Daoy (cell line): ENCODE measurements around the gene TIAM2. TPM values are rescaled to one million over a fixed set of nuclear protein-coding genes. Genes with fewer than 3 reads are reported as not detected.

Source experiments
- DNase-seq: peaks from one replicate; pipeline ENCODE4 v3.0.0-alpha.2; 2015; ENCODE audit warnings: low read depth
- total RNA-seq: library from RNA; depleted of rRNA; stranded (reverse); fragments of >200 nt; shearing (Covaris generic); gene quantifications from 2 replicates; pipeline ENCODE4 v1.2.3, GENCODE V29; 2014

Gene TIAM2
- total RNA-seq, 1 experiment from 2014 or later = 16.9 TPM

DNA sequence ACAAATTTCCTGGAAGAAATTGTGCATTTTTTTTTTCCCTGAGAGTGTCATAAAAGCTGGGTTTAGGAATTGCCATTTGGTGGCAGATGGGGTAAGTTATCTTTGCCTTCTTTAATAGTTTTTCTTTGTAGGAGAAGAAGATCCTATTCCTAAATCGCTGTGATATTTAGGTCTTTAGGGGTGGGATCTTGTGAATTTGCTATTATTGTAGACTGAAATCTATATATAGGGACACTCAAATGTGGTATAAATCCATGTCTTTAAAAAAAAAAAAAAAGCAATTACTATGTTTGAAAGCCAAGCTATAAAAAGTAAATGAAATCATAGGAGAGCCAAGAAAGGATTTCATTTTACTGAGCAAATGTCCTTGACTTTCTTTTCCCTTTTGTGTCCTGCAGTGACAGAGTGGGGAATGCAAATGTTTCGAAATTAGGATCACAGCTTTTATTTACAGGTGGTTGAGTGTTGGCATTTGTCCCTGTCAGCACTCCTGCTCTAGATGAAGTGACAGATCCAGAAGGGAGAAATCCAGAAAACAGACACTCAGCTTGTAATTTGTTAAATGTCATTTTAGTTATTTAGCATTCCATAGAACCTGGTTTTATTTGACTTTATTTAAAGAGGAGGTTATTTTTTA is 29.4 kb downstream of the TIAM2 start:
- no peak for DNase-seq

DNA sequence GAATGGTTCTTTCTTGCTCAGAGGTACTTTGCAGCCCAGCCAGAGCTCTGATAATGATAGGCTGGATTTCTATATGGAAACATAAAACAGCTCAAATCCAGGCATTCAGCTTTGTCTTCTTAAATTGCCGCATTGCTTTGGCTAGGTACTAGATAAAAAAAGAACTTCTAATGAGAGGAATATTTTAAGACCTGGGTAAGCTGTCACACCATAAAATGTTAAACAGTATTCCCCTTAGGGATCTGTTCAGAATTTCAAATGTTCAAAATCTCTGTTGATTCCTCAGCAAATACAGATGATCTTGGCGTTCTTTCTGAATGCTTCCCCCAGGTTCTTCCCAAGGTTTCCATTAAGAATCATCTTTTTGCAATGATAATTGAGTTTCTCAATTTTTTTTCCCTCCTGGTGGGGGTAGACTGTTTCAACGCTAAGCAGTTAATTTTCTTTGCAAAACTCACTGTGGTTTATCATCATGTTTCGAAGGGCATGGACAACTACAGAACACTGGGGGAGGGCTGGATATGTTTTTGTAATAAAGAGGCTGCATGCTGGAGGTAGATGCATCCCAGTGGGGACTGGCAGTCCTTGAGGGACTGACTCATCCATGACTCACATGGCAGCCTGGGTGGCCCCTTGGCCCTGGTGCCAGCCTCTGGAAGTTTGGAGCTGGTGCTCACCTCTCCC is 31.0 kb downstream of the TIAM2 start:
- peak; percentile 99 for DNase-seq

DNA sequence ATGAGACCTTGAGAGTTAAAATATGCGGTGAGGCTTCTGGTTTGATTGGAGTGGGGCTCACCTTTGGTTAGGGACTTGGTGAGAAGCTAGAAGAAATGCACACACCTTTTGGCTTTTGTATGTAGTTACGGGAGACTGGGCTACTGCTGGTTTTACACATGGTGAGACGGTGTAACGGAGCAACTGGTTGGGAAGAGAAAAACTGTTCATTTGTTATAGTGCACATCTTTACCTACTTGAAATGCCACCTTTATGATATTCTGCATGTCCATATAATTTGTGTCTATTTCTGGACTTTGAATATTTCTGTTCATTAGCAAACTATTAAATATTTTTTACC is 31.6 kb downstream of the TIAM2 start:
- DNase-seq = no peak

DNA sequence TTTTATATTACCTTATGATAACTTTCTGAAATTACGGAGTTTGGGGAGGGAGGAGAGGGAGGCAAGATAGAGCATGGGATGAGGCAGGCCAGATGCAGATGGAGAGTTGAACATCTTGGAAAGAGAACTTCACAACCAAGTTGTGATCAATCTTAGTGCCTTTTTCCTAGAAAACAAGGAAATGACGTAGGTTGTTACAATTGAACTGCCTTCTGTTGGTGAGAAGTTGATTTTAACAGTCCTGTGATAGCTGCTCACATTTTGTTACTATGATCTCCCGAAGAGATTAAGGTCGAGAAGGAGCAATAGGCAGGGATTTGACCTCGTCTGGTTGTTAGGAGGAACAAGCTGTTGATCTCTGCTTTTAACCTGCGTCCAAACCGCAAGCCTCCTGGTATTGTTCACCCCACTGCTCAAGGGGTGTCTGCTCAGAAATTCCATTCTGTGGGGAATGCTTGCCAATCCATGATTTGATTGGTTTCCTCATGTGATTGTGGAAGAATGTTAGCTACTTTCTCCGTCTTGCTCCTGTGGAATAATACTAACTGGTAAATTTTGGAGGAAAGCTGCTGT is 35.1 kb downstream of the TIAM2 start:
- DNase-seq = no peak

DNA sequence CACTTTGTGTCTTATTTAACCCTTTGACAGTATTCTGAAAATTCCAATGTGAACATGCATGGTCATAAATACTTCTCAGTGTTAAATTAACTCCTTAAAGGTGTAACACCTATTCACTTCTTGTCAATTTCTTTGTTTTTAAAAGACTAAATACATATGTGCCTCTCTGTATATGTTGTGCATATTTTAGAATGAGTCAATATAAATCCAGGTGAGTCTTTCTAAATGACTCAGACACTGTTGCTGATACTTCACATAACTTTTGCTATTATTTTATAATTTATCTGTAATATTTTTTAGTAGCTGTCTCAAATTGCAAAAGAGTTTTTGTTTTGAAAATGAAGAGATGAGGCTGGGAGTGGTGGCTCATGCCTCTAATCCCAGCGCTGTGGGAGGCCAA is 36.0 kb downstream of the TIAM2 start:
- DNase-seq = no peak

DNA sequence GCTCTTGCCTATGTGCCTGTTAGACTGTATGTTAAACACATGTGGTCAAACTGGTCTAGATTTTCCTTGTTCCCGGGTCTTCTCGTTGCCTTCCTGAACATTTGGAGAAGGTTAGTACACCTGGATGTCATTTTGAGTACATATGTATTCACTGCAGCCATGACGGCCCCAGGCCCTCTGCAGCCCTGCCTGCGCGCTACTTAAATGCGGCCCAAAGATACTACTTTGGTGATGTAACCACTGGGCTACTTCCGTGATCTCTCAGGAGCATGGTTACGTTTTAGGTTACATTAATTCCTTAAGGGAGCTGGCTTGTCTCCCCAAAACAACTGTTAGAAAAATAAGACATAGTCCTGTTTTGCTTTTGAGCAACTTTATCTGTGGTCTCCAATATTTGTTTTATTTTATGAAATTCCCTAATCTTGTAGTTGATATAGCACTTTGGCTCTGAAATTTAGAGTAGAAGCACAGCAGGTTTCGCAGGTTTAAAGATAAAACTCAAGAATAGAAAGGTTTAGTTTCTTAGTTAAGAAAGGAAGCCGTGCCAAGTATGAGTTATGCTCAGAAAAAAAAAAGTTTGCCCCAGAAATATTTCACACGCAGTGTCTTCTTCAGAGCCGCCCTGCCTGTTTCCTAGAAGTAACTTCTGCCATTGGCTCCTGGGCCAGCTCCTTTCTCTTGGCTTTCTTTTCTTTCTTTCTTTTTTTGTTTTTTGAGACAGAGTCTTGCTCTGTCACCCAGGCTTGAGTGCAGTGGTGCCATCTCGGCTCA is 38.1 kb downstream of the TIAM2 start:
- no peak for DNase-seq

DNA sequence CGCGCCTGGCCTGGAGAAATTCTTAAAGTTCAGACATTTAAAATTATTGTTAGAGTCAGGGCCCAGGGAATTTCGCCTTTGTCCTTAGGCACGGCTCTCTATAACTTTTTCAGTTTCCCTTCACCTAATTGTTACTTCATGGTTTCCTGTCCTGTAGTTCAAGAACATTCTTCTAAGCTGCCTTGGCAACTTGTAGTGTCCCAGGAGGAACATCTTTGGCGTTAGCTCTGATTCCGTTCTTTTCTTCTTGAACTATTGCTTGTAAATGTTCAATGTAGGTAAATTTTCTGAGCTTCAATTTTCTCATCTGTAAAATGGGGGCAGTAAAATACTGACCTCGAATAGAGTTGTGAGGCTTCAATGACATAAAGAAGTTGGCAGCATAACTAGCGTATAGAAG is 41.8 kb downstream of the TIAM2 start:
- DNase-seq = no peak

DNA sequence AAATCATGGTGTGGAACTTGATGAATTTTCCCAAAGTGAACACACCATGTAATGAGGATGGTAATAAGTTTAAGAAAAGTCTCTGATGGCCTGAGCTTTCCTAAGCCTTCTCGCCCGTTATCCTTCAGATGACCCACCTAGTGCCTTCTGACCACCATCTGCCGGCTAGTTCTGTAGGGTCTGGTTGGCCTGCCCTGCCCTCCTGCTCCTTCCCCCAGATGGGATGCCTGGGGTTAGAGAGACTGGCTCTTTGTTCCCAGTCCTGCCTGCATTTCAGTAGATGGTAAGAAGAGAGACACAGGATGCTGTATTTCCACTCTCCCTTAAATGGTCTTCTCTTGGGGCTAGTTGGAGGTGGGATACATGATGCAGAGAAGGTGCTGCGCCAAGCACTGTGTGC is 43.0 kb downstream of the TIAM2 start:
- no peak for DNase-seq

DNA sequence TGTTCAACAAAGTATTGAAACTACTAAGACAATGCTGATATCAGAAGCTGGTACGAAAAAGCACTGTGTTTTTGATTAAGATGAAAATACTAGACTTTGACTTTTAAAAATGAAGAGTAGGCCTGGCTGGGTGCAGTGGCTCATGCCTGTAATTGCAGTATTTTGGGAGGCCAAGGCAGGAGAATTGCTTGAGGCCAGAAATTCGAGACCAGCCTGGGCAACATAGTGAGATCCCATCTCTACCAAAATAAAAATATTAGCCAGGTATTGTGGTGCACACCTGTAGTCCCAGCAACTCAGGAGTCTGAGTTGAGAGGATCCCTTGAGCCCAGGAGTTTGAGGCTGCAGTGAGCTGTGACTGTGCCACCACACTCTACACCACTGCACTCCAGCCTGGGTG is 43.4 kb downstream of the TIAM2 start:
- DNase-seq = no peak

DNA sequence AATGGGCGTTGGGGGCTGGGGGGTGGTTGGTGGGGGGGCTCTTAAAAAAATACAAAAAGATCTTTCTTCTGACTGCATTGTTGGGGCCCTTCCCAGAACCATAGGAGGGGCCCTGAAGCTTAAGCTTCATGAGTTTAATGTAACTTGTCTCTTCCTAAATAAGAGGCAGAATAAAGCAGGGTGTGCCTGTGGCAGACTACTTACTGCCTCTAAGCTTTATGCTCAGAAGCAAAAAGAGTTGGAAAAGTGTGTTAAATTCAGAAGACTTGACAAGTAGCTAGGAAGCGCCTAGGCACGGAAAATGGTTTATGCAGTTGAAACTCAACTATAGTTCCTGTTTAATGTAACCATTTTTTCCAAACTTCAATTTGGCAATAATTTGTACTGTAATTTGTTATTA is 44.5 kb downstream of the TIAM2 start:
- no peak for DNase-seq

DNA sequence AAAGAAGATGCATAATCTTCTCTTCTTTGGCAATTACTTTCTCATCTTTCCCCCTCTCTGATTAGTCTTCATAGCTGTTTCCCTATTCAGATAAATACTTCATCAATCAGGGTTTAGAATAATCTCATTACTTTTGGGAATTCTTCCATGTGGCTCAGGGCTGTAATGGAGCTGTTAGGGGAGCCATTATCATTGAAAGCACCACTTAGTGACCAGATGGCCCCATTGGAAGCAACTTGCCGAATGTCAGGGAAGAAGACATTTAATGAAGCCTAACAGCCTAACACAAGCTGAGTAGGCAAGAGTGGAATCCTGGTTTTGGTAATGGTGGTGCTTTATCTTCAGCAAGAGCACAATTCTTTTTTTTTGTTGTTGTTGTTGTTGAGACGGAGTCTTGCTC is 45.0 kb downstream of the TIAM2 start:
- DNase-seq = no peak

DNA sequence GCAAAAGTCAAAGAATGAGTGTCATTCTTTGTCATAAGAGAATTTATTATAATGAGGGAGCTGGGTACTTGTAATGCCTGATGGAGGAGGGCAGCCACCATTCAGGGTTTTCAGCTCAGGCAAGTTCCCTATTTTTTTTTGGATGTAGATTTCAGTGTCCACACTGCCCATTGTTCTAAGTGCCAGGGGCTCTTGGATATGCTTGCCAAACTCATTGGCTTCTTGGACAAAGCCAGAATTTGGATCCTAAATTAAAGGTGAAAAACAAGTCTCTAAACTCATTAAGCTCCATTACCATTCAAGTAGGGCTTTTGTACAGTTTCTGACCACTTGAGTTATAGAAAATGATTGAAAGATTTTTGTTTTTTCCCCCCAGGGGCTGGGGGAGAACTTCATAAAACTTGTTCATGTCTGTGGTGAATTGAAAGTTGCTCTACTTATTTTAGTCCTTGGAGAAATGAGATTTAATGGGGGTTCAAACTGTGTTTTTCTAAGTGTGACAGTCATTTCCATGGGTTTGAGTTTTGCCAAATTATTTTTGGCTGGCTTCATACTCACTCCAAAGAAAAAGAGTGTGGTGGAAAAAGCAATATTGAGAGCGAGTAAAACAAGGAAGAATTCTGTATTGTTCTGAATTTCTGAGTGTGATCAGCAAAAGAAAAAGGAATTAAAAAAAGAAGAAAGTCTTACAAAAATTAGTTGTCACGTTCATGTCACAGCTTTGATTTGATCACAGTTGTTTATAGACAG is 46.0 kb downstream of the TIAM2 start:
- DNase-seq = no peak

DNA sequence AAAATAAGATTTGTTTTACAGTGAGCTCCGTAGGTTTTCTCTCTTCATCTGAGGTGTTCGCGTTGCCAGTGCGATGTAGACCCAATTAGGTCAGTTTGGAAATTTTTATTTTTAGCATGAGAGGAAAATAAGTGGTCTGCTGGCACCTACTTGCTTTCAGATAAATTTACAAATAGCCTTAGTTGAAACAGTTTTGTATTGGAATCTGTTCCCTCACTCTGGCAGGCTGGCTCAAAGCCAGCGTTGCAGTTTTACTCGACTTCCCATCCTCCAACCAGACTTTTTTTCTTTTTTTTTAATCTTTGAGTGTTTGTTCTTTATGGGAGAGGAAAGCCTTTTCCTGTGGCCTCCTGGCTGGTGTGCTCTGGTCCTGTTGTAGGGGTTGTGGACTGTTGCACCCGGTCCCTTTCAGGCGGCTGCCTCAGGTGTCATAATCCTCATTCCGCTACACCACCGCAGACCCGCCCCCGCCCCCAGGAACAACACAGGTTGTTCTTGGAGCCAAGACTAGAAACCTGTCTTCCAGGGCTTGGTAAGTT is 46.7 kb downstream of the TIAM2 start:
- no peak for DNase-seq

DNA sequence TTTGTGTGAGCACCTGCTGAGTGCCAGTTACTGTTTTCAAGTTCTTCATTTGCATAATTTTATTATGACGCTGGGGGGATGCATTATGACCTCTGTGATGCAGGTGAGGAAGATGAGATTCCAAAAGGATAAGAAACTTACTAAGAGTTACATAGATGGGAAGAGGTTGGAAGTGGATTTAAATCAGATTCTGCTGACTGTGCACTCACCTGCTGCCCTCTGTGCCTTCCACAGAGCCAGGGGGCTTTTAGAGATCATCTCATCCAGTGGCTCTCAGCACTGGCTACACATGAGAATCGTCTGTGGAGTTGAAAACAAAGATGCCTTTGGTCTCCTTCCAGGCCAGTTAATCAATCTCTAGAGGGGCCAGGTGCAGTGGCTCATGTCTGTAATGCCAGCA is 47.9 kb downstream of the TIAM2 start:
- no peak for DNase-seq

DNA sequence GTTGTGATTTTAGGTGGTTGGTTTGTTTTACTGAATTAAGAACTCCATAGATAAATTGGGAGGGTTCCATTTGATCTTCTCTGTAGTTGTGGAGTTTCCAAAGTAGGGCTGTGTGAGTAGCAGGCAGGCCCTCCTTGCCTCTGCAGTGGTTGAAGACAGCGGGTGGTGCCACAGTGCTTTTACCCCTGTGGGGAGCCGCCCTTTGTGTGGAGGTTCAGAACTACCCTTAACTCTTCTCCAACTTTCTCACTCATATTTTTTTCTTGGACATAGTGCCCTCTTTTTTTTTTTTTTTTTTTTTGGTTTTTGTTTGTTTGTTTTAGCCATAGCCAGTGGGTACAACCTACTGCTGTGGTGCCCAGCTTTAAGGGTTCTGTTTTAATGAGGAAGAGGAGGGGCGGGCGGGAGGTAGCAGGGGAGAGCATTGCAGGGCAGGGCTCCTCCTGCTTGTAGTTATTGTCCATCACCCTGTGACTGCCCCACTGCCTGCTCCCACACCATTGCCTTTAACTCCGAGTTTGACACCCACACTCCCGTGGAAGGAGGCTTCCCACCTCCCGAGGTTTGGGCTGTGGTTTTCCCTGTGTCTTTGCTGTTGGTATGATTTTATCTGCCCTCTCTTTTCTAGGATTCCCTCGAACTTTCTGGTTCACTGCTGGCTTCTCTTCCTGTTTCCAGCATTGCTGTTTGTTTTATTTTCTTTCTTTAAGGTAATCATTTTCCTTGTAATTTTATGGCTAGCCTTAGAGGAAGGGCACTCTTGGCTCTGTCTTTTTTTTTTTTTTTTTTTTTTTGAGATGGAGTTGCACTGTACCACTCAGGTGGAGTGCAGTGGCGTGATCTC is 50.7 kb downstream of the TIAM2 start:
- no peak for DNase-seq

DNA sequence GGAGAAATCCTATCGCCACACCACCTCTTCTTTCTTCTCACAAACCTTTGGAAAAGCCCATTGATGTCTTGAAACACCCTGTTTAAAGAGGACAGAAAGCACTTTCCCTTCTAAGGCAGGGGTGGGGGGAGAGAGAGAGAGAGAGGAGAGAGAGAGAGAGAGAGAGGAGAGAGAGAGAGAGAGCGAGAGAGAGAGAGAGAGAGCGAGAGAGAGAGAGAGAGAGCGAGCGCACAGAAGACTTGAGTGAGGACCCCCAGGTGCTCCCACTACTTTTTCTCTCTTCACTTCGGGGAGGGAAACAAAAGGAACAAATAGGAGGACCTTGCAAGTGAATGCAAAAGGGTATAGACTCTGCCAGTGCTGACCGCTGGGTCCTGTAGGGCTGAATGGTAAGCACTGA is 52.4 kb downstream of the TIAM2 start:
- no peak for DNase-seq

DNA sequence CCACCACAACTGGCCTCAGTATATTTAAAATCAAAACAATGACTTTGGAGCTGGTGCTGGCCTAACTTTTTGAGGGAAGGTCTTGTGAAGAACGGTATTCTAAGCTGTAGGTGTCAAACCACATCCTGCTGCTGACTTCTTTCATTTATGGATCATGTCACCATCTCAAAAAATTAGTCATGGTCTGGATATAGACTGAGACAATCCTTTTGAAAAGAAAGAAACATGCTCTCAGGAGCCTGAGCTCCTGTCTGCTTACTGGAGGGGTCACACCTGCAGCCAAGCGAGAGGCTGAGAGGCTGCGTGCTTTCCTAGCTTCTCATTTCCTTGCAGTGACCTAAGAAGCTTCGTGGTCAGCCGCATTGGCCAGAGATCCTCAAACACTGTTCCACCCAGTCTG is 55.2 kb downstream of the TIAM2 start:
- peak; percentile 67 for DNase-seq

DNA sequence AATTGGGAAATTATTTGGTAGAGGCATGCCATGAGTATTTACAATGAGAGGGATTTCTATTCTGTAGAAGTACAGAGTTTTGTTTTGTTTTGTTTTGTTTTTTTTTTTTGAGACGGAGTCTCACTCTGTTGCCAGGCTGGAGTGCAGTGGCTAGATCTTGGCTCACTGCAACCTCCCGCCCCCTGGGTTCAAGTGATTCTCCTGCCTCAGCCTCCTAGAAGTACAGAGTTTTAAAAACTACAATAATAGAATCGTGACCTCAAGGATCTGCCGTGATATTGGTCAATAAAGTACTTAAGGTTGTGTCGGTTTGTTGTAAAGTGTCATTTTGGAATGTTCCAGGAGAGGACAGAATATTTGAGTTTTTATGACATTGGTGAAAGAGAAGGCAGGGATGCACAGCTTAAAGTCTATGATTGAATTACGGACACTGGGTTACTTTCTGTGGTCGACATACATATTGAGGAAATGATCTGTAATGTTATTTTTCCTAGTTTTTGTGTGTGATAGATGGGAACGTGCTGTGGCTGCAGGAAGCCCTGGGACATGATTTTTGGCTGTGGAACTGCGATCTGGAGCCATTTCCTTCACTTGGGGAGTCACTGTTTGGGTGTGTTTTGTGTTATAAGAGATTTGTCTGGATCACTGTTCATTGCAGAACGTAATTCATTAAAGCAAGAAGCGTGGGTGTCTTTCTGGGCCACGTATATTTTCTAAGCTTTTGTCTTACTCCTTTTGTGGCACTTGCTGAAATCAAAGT is 59.6 kb downstream of the TIAM2 start:
- no peak for DNase-seq

DNA sequence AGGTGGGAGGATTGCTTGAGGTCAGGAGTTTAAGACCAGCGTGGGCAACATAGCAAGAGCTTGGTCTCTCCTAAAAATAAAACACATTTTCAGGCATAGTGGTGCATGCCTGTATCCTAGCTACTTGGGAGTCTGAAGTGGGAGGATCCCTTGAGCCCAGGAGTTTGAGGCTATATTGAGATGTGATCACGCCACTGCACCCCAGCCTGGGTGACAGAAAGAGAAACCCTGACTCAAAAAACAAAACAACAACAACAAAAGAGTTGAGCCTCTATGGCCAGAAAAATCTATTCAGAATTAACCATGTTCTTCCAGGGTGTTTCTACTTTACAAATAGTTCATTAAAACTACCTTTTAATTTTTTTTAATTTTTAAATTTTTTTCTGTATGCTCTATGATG is 60.6 kb downstream of the TIAM2 start:
- no peak for DNase-seq

DNA sequence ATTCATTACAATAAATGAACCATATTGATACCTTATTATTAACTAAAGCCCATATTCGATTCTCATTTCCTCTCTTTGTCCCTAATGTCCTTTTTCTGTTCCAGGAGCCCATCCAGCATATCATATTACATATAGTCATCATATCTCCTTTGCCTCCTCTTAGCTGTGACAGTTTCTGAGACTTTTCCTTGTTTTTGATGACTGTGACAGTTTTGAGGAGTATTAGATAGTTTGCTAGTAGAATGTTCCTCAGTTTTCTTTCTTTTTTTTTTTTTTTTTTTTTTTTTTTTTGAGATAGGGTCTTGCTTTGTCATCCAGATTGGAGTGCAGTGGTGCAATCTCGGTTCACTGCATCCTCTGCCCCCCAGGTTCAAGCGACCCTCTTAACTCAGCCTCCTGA is 61.6 kb downstream of the TIAM2 start:
- no peak for DNase-seq
